ENCODE measurements around the gene CSTPP1. TPM values are rescaled to one million over a fixed set of nuclear protein-coding genes. Genes with fewer than 3 reads are reported as not detected.

Gene CSTPP1
- total RNA-seq, 3 donors from 2014 or later = 13.4 to 43.6 (median 30.5) TPM

- Histone ChIP-seq H3K27ac (no peak overlapping the region), H3K27me3 (no peaks in the 10 kb centered on the region), H3K4me1 (no peaks in the 10 kb centered on the region), H3K36me3 (no peaks in the 10 kb centered on the region), H3K4me3 (no peak overlapping the region), H3K9me3 (no peaks in the 10 kb centered on the region)
- no peak for DNase-seq (ENCODE audit: low spot score in 2 of 2)
- intact Hi-C loops (cut with DNase I; ENCODE audit: low total_unique reads) = no loop called here
- TF ChIP-seq CTCF (IDR thresholded peaks at IDR 0.05) = no peak
- no peak for TF ChIP-seq POLR2A (IDR thresholded peaks at IDR 0.05)
- TF ChIP-seq POLR2AphosphoS5 (IDR thresholded peaks at IDR 0.05) = no peak
Measured at GRCh38 chr11:47051217-47051616, 114.7 kb downstream of the CSTPP1 start.

DNA sequence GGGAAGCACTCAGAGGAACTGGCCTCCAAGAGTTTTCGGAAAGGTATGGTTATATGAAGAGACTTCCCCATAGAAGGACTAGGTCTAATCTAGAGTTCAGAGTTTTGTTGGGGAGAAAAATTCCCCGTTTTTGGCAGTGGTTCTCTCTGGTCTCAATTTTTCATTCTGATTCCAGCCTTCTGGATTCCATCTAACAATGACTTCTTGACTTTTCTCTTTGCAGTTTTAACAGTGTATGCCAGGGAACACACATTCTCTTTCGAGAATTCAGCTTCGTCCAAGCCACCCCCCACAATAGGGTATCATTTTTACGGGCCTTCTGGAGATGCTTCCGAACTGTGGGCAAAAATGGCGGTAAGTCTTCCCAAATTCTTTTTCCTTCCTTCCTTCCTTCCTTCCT is 115.6 kb downstream of the CSTPP1 start:
- no peak for DNase-seq (ENCODE audit: low spot score in 2 of 2)
- H3K27me3 ChIP-seq = no peaks in the 10 kb centered on the region
- intact Hi-C loops (cut with DNase I; ENCODE audit: low total_unique reads) = no loop called here
- no peaks in the 10 kb centered on the region for H3K9me3 ChIP-seq
- H3K4me3 ChIP-seq = no peak overlapping the region
- H3K4me1 ChIP-seq = no peaks in the 10 kb centered on the region
- TF ChIP-seq POLR2A (IDR thresholded peaks at IDR 0.05) = no peak
- TF ChIP-seq CTCF (IDR thresholded peaks at IDR 0.05) = no peak
- no peak for TF ChIP-seq POLR2AphosphoS5 (IDR thresholded peaks at IDR 0.05)
- H3K27ac ChIP-seq = no peak overlapping the region
- H3K36me3 ChIP-seq = no peaks in the 10 kb centered on the region

- no peak for TF ChIP-seq POLR2A (IDR thresholded peaks at IDR 0.05)
- no peak for TF ChIP-seq POLR2AphosphoS5 (IDR thresholded peaks at IDR 0.05)
- TF ChIP-seq CTCF (IDR thresholded peaks at IDR 0.05) = no peak
- DNase-seq (ENCODE audit: low spot score in 2 of 2) = no peak
- Histone ChIP-seq H3K4me1 (no peaks in the 10 kb centered on the region), H3K9me3 (no peaks in the 10 kb centered on the region), H3K27ac (no peak overlapping the region), H3K27me3 (no peaks in the 10 kb centered on the region), H3K36me3 (no peaks in the 10 kb centered on the region), H3K4me3 (no peak overlapping the region)
- intact Hi-C loops (cut with DNase I; ENCODE audit: low total_unique reads) = no loop called here
Measured at GRCh38 chr11:47052576-47052975, 116.0 kb downstream of the CSTPP1 start.

GRCh38 chr11:47055534-47055933 is 119.0 kb downstream of the CSTPP1 start:
- intact Hi-C loops (cut with DNase I; ENCODE audit: low total_unique reads) = no loop called here
- Histone ChIP-seq H3K4me1 (no peaks in the 10 kb centered on the region), H3K9me3 (no peaks in the 10 kb centered on the region), H3K27me3 (no peaks in the 10 kb centered on the region), H3K36me3 (no peaks in the 10 kb centered on the region), H3K4me3 (no peak overlapping the region), H3K27ac (no peak overlapping the region)
- no peak for DNase-seq (ENCODE audit: low spot score in 2 of 2)
- no peak for TF ChIP-seq POLR2A (IDR thresholded peaks at IDR 0.05)
- TF ChIP-seq CTCF (IDR thresholded peaks at IDR 0.05) = no peak
- TF ChIP-seq POLR2AphosphoS5 (IDR thresholded peaks at IDR 0.05) = no peak

DNA sequence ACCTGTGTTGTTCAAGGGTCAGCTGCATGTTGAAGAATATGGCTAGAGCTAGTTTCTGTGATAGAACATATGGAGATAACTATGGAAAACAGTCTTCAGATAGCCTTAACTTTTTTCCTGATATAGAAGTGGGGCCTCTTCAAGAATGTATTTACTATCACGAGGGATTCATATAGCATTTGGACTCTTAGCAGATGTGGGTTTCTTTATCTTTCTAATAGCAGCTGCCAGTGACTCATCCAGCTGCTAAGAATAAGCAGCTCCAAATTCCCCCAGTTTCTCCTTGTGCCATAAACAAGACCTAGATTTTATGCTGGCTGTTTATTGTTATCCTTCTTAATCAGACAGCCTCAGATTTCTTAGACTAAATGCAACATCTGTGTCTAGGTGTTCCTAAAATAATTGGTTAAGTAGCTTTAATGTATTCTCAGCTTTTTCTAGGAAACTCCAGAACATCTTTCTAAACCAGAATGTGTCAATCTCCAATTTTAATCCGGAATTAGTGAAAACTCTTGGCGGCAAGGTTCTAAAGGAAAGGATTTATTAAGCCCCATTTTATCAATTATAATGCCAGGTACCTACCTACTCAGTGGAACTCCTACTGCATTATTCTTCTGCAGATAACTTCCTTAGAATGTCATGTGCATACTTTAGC is 119.8 kb downstream of the CSTPP1 start:
- intact Hi-C loops (cut with DNase I; ENCODE audit: low total_unique reads) = no loop called here
- Histone ChIP-seq H3K9me3 (no peaks in the 10 kb centered on the region), H3K4me1 (no peaks in the 10 kb centered on the region), H3K27ac (no peak overlapping the region), H3K36me3 (no peaks in the 10 kb centered on the region), H3K4me3 (no peak overlapping the region), H3K27me3 (no peaks in the 10 kb centered on the region)
- TF ChIP-seq POLR2AphosphoS5 (IDR thresholded peaks at IDR 0.05) = no peak
- no peak for DNase-seq (ENCODE audit: low spot score in 2 of 2)

DNA sequence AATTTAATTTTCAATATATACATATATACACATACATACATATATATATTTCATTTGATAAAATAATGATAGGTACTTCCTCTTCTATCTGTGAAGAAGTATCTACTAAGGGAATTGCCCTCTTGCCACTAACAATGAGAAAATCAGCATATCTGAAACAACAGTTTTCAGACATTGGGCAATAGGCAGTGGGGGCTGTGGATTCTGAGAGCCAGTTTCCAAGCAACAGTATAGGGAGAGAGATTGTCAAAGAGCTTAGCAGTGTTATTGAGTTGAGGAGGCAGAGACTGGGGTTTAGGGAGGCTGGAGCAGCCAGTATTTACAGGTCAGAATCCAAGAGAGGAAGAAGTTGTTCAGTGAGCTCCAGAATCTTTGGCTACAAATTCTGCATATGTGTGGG is 120.8 kb downstream of the CSTPP1 start:
- TF ChIP-seq POLR2A (IDR thresholded peaks at IDR 0.05) = no peak
- no peak for TF ChIP-seq CTCF (IDR thresholded peaks at IDR 0.05)
- no peak for TF ChIP-seq POLR2AphosphoS5 (IDR thresholded peaks at IDR 0.05)
- H3K36me3 ChIP-seq = no peaks in the 10 kb centered on the region
- intact Hi-C loops (cut with DNase I; ENCODE audit: low total_unique reads) = no loop called here
- DNase-seq (ENCODE audit: low spot score in 2 of 2) = no peak
- no peak overlapping the region for H3K27ac ChIP-seq
- H3K4me3 ChIP-seq = no peak overlapping the region
- H3K27me3 ChIP-seq = no peaks in the 10 kb centered on the region
- no peaks in the 10 kb centered on the region for H3K4me1 ChIP-seq
- no peaks in the 10 kb centered on the region for H3K9me3 ChIP-seq
